ENCODE results near the gene MYL11.

Gene MYL11

DNA sequence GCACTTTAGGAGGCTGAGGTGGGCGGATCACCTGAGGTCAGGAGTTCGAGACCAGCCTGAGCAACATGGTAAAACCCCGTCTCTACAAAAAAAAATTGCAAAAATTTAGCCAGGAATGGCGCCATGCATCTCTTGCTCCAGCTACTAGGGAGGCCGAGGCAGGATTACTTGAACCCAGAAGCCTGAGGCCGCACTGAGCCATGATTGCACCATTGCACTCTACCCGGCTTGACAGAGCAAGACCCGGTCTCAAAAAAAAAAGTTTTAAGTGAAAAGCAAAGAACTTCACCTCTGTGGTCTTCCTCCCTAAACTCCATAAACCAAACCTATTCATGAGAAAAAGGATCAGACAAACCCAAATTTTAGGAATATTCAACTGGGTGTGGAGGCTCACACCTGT, 26.5 kb upstream of the MYL11 start:
- ATAC-seq, result no peak
- TF ChIP-seq TCF4 (CRISPR knock-in tag; IDR thresholded peaks at IDR 0.05; ENCODE audit: borderline replicate concordance) (no peak), GLIS3 (CRISPR knock-in tag; IDR thresholded peaks at IDR 0.05) (no peak), PPARA (CRISPR knock-in tag; IDR thresholded peaks at IDR 0.05; ENCODE audit: borderline replicate concordance) (no peak), CSDC2 (CRISPR knock-in tag; IDR thresholded peaks at IDR 0.05) (no peak), ZNF8 (CRISPR knock-in tag; IDR thresholded peaks at IDR 0.05) (no peak), ZNF70 (CRISPR knock-in tag; IDR thresholded peaks at IDR 0.05) (no peak), ZFP30 (CRISPR knock-in tag; IDR thresholded peaks at IDR 0.05) (no peak), RARB (CRISPR knock-in tag; IDR thresholded peaks at IDR 0.05) (no peak), ZFP3 (CRISPR knock-in tag; IDR thresholded peaks at IDR 0.05) (no peak), TOX (CRISPR knock-in tag; IDR thresholded peaks at IDR 0.05; ENCODE audit: borderline replicate concordance) (no peak), ESRRG (CRISPR knock-in tag; IDR thresholded peaks at IDR 0.05) (no peak)
- TF ChIP-seq, protein P1, sequence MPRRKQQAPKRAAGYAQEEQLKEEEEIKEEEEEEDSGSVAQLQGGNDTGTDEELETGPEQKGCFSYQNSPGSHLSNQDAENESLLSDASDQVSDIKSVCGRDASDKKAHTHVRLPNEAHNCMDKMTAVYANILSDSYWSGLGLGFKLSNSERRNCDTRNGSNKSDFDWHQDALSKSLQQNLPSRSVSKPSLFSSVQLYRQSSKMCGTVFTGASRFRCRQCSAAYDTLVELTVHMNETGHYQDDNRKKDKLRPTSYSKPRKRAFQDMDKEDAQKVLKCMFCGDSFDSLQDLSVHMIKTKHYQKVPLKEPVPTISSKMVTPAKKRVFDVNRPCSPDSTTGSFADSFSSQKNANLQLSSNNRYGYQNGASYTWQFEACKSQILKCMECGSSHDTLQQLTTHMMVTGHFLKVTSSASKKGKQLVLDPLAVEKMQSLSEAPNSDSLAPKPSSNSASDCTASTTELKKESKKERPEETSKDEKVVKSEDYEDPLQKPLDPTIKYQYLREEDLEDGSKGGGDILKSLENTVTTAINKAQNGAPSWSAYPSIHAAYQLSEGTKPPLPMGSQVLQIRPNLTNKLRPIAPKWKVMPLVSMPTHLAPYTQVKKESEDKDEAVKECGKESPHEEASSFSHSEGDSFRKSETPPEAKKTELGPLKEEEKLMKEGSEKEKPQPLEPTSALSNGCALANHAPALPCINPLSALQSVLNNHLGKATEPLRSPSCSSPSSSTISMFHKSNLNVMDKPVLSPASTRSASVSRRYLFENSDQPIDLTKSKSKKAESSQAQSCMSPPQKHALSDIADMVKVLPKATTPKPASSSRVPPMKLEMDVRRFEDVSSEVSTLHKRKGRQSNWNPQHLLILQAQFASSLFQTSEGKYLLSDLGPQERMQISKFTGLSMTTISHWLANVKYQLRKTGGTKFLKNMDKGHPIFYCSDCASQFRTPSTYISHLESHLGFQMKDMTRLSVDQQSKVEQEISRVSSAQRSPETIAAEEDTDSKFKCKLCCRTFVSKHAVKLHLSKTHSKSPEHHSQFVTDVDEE (CRISPR knock-in tag; IDR thresholded peaks at IDR 0.05), result no peak
- TF ChIP-seq, protein P2, sequence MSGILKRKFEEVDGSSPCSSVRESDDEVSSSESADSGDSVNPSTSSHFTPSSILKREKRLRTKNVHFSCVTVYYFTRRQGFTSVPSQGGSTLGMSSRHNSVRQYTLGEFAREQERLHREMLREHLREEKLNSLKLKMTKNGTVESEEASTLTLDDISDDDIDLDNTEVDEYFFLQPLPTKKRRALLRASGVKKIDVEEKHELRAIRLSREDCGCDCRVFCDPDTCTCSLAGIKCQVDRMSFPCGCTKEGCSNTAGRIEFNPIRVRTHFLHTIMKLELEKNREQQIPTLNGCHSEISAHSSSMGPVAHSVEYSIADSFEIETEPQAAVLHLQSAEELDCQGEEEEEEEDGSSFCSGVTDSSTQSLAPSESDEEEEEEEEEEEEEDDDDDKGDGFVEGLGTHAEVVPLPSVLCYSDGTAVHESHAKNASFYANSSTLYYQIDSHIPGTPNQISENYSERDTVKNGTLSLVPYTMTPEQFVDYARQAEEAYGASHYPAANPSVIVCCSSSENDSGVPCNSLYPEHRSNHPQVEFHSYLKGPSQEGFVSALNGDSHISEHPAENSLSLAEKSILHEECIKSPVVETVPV (CRISPR knock-in tag; IDR thresholded peaks at IDR 0.05), result no peak
- TF ChIP-seq, protein P3, sequence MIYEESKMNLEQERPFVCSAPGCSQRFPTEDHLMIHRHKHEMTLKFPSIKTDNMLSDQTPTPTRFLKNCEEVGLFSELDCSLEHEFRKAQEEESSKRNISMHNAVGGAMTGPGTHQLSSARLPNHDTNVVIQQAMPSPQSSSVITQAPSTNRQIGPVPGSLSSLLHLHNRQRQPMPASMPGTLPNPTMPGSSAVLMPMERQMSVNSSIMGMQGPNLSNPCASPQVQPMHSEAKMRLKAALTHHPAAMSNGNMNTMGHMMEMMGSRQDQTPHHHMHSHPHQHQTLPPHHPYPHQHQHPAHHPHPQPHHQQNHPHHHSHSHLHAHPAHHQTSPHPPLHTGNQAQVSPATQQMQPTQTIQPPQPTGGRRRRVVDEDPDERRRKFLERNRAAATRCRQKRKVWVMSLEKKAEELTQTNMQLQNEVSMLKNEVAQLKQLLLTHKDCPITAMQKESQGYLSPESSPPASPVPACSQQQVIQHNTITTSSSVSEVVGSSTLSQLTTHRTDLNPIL (CRISPR knock-in tag; IDR thresholded peaks at IDR 0.05; ENCODE audit: low read depth), result no peak

DNA sequence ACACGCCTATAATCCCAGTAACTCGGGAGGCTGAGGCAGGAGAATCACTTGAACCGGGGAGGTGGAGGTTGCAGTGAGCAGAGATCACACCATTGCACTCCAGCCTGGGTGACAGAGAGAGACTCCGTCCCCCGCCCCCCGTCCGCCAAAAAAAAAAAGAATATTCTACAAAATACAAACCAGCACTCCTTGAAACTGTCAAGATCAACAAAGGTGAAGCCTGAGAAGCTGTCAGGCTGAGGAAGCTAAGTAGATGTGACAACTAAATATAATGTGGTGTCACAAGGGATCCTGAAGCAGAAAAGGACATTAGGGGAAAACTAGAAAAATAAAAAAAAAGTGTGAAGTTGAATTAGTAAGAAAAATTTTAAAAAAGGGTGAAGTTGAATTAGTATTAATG, 25.7 kb upstream of the MYL11 start:
- ATAC-seq, result no peak
- TF ChIP-seq BACH2 (CRISPR knock-in tag; IDR thresholded peaks at IDR 0.05; ENCODE audit: borderline replicate concordance), result no peak
- TF ChIP-seq, protein P2 (CRISPR knock-in tag; IDR thresholded peaks at IDR 0.05), result no peak
- TF ChIP-seq, protein P4, sequence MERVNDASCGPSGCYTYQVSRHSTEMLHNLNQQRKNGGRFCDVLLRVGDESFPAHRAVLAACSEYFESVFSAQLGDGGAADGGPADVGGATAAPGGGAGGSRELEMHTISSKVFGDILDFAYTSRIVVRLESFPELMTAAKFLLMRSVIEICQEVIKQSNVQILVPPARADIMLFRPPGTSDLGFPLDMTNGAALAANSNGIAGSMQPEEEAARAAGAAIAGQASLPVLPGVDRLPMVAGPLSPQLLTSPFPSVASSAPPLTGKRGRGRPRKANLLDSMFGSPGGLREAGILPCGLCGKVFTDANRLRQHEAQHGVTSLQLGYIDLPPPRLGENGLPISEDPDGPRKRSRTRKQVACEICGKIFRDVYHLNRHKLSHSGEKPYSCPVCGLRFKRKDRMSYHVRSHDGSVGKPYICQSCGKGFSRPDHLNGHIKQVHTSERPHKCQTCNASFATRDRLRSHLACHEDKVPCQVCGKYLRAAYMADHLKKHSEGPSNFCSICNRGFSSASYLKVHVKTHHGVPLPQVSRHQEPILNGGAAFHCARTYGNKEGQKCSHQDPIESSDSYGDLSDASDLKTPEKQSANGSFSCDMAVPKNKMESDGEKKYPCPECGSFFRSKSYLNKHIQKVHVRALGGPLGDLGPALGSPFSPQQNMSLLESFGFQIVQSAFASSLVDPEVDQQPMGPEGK (CRISPR knock-in tag; IDR thresholded peaks at IDR 0.05; ENCODE audit: borderline replicate concordance), result no peak
- no peak for TF ChIP-seq GLIS3 (CRISPR knock-in tag; IDR thresholded peaks at IDR 0.05)
- TF ChIP-seq, protein P5, sequence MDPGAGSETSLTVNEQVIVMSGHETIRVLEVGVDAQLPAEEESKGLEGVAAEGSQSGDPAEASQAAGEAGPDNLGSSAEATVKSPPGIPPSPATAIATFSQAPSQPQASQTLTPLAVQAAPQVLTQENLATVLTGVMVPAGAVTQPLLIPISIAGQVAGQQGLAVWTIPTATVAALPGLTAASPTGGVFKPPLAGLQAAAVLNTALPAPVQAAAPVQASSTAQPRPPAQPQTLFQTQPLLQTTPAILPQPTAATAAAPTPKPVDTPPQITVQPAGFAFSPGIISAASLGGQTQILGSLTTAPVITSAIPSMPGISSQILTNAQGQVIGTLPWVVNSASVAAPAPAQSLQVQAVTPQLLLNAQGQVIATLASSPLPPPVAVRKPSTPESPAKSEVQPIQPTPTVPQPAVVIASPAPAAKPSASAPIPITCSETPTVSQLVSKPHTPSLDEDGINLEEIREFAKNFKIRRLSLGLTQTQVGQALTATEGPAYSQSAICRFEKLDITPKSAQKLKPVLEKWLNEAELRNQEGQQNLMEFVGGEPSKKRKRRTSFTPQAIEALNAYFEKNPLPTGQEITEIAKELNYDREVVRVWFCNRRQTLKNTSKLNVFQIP (CRISPR knock-in tag; IDR thresholded peaks at IDR 0.05; ENCODE audit: borderline replicate concordance, low read depth), result no peak
- TF ChIP-seq ZNF70 (CRISPR knock-in tag; IDR thresholded peaks at IDR 0.05), result no peak
- no peak for TF ChIP-seq ARNTL (CRISPR knock-in tag; IDR thresholded peaks at IDR 0.05; ENCODE audit: borderline replicate concordance, low read depth)
- TF ChIP-seq TCF4 (CRISPR knock-in tag; IDR thresholded peaks at IDR 0.05; ENCODE audit: borderline replicate concordance), result no peak
- no peak for TF ChIP-seq ESRRG (CRISPR knock-in tag; IDR thresholded peaks at IDR 0.05)
- TF ChIP-seq ZNF8 (CRISPR knock-in tag; IDR thresholded peaks at IDR 0.05), result no peak
- no peak for TF ChIP-seq TOX (CRISPR knock-in tag; IDR thresholded peaks at IDR 0.05; ENCODE audit: borderline replicate concordance)
- no peak for TF ChIP-seq RARB (CRISPR knock-in tag; IDR thresholded peaks at IDR 0.05)
- no peak for TF ChIP-seq ZNF565 (CRISPR knock-in tag; conservative IDR thresholded peaks at IDR 0.05; ENCODE audit: low read depth)
- no peak for TF ChIP-seq ISL1 (CRISPR knock-in tag; IDR thresholded peaks at IDR 0.05)
- no peak for TF ChIP-seq ZFP30 (CRISPR knock-in tag; IDR thresholded peaks at IDR 0.05)
- TF ChIP-seq, protein P1 (CRISPR knock-in tag; IDR thresholded peaks at IDR 0.05), result no peak
- no peak for TF ChIP-seq ZFP3 (CRISPR knock-in tag; IDR thresholded peaks at IDR 0.05)
- TF ChIP-seq CSDC2 (CRISPR knock-in tag; IDR thresholded peaks at IDR 0.05), result no peak
- no peak for TF ChIP-seq PPARA (CRISPR knock-in tag; IDR thresholded peaks at IDR 0.05; ENCODE audit: borderline replicate concordance)
